Measurements from ENCODE around the gene KCNJ16. TPM values are rescaled to one million over a fixed set of nuclear protein-coding genes. Genes with fewer than 3 reads are reported as not detected.

Gene KCNJ16
- not detected in 2 replicates for total RNA-seq (2014; rRNA removed; shearing (Covaris generic))
- not detected in 2 replicates for polyA plus RNA-seq (2016; fragmentation: Nextera tagmentation; extraction: Ambion mirVana)

GRCh38 chr17:70074956-70075355 is at the start of gene KCNJ16:
TSS of gene KCNJ16 (plus strand) at chr17:70075225. CDS start at chr17:70132088, 56,863 bp downstream.
- Histone ChIP-seq H3K4me2 (ENCODE audit: unreplicated experiment) (no peak within 1 kb of the TSS), H3K27ac (no peak within 1 kb of the TSS), H3K27me3 (replicated peaks; ENCODE audit: insufficient read depth) (no peaks in the 10 kb centered on the region), H3K9ac (no peak within 1 kb of the TSS), H3F3A (ENCODE audit: insufficient read depth) (no peaks in the 10 kb centered on the region), H2AFZ (no peak within 1 kb of the TSS), H3K79me2 (ENCODE audit: insufficient read depth) (no peaks in the 10 kb centered on the region), H3K9me2 (ENCODE audit: insufficient read depth) (no peaks in the 10 kb centered on the region), H4K20me1 (ENCODE audit: insufficient read depth) (no peaks in the 10 kb centered on the region), H3K9me3 (ENCODE audit: low read depth) (no peaks in the 10 kb centered on the region), H3K4me3 (no peak within 1 kb of the TSS), H3K4me1 (ENCODE audit: insufficient read depth) (peaks cover 3% of the 10 kb centered on the region; the same call in 1 of the 2 replicates), H3K36me3 (ENCODE audit: low read depth) (no peaks in the 10 kb centered on the region)
- no peak for TF ChIP-seq EZH2phosphoT487 (IDR thresholded peaks at IDR 0.05; ENCODE audit: insufficient read depth, low read depth)
- TF ChIP-seq EZH2 (IDR thresholded peaks at IDR 0.05; ENCODE audit: insufficient read depth, poor library complexity, severe bottlenecking) = no peak
- in situ Hi-C loops (cut with MboI) = no loop called here
- no peak for DNase-seq
- 65 to 68% methylated on average over 4 of the region's 4 CpGs for WGBS, 2 experiments (ENCODE audit: low coverage in 1 of 2, low lambda C conversion rate in 2 of 2, missing lambda C conversion rate in 2 of 2)

GRCh38 chr17:70028397-70028796 is 46.6 kb upstream of the KCNJ16 start:
- H3K79me2 ChIP-seq (ENCODE audit: insufficient read depth) = no peaks in the 10 kb centered on the region
- H3K9me2 ChIP-seq (ENCODE audit: insufficient read depth) = no peaks in the 10 kb centered on the region
- no peak overlapping the region for H3K4me2 ChIP-seq (ENCODE audit: unreplicated experiment)
- H3K27ac ChIP-seq = no peak overlapping the region
- in situ Hi-C loops (cut with MboI) = no loop called here
- no peak for TF ChIP-seq EZH2 (IDR thresholded peaks at IDR 0.05; ENCODE audit: insufficient read depth, poor library complexity, severe bottlenecking)
- TF ChIP-seq EZH2phosphoT487 (IDR thresholded peaks at IDR 0.05; ENCODE audit: insufficient read depth, low read depth) = no peak
- H3K4me3 ChIP-seq = no peak overlapping the region
- no peak overlapping the region for H2AFZ ChIP-seq
- H3K36me3 ChIP-seq (ENCODE audit: low read depth) = no peaks in the 10 kb centered on the region
- H3K9ac ChIP-seq = no peak overlapping the region
- H4K20me1 ChIP-seq (ENCODE audit: insufficient read depth) = no peaks in the 10 kb centered on the region
- H3F3A ChIP-seq (ENCODE audit: insufficient read depth) = no peaks in the 10 kb centered on the region
- H3K4me1 ChIP-seq (ENCODE audit: insufficient read depth) = no peaks in the 10 kb centered on the region
- H3K27me3 ChIP-seq (replicated peaks; ENCODE audit: insufficient read depth) = no peaks in the 10 kb centered on the region
- DNase-seq = no peak
- H3K9me3 ChIP-seq (ENCODE audit: low read depth) = no peaks in the 10 kb centered on the region

- H3K9me2 ChIP-seq (ENCODE audit: insufficient read depth) = peaks cover 7% of the 10 kb centered on the region; the same call in 1 of the 2 replicates
- in situ Hi-C loops (cut with MboI) = no loop called here
- no peaks in the 10 kb centered on the region for H3K36me3 ChIP-seq (ENCODE audit: low read depth)
- H3K4me3 ChIP-seq = no peak overlapping the region
- no peak overlapping the region for H3K27ac ChIP-seq
- H3K4me1 ChIP-seq (ENCODE audit: insufficient read depth) = no peaks in the 10 kb centered on the region
- H2AFZ ChIP-seq = no peak overlapping the region
- H3K79me2 ChIP-seq (ENCODE audit: insufficient read depth) = no peaks in the 10 kb centered on the region
- H3K4me2 ChIP-seq (ENCODE audit: unreplicated experiment) = no peak overlapping the region
- TF ChIP-seq EZH2phosphoT487 (IDR thresholded peaks at IDR 0.05; ENCODE audit: insufficient read depth, low read depth) (no peak), EZH2 (IDR thresholded peaks at IDR 0.05; ENCODE audit: insufficient read depth, poor library complexity, severe bottlenecking) (no peak)
- no peaks in the 10 kb centered on the region for H4K20me1 ChIP-seq (ENCODE audit: insufficient read depth)
- WGBS, 2 experiments (ENCODE audit: low coverage in 1 of 2, low lambda C conversion rate in 2 of 2, missing lambda C conversion rate in 2 of 2) = 75 to 81% methylated on average over 2 of the region's 2 CpGs
- H3K9me3 ChIP-seq (ENCODE audit: low read depth) = no peaks in the 10 kb centered on the region
- H3K27me3 ChIP-seq (replicated peaks; ENCODE audit: insufficient read depth) = no peaks in the 10 kb centered on the region
- no peaks in the 10 kb centered on the region for H3F3A ChIP-seq (ENCODE audit: insufficient read depth)
- no peak overlapping the region for H3K9ac ChIP-seq
- no peak for DNase-seq
Observed at GRCh38 chr17:70028978-70029767, 45.9 kb upstream of the KCNJ16 start.

- Histone ChIP-seq H3K36me3 (ENCODE audit: low read depth) (no peaks in the 10 kb centered on the region), H3K4me1 (ENCODE audit: insufficient read depth) (no peaks in the 10 kb centered on the region), H3K9me2 (ENCODE audit: insufficient read depth) (peaks cover 9% of the 10 kb centered on the region; the same call in 1 of the 2 replicates), H3K4me2 (ENCODE audit: unreplicated experiment) (no peak overlapping the region), H3K27ac (no peak overlapping the region), H2AFZ (no peak overlapping the region), H3F3A (ENCODE audit: insufficient read depth) (no peaks in the 10 kb centered on the region), H3K79me2 (ENCODE audit: insufficient read depth) (no peaks in the 10 kb centered on the region), H4K20me1 (ENCODE audit: insufficient read depth) (no peaks in the 10 kb centered on the region), H3K4me3 (no peak overlapping the region), H3K9me3 (ENCODE audit: low read depth) (no peaks in the 10 kb centered on the region), H3K9ac (no peak overlapping the region), H3K27me3 (replicated peaks; ENCODE audit: insufficient read depth) (no peaks in the 10 kb centered on the region)
- in situ Hi-C loops (cut with MboI) = no loop called here
- 83 to 91% methylated on average over 1 of the region's 1 CpG for WGBS, 2 experiments (ENCODE audit: low coverage in 1 of 2, low lambda C conversion rate in 2 of 2, missing lambda C conversion rate in 2 of 2)
- no peak for DNase-seq
- TF ChIP-seq EZH2phosphoT487 (IDR thresholded peaks at IDR 0.05; ENCODE audit: insufficient read depth, low read depth) (no peak), EZH2 (IDR thresholded peaks at IDR 0.05; ENCODE audit: insufficient read depth, poor library complexity, severe bottlenecking) (no peak)
Observed at GRCh38 chr17:70030371-70030770, 44.7 kb upstream of the KCNJ16 start.
